Measurements from ENCODE around the gene SERPIND1.

Gene SERPIND1

DNA sequence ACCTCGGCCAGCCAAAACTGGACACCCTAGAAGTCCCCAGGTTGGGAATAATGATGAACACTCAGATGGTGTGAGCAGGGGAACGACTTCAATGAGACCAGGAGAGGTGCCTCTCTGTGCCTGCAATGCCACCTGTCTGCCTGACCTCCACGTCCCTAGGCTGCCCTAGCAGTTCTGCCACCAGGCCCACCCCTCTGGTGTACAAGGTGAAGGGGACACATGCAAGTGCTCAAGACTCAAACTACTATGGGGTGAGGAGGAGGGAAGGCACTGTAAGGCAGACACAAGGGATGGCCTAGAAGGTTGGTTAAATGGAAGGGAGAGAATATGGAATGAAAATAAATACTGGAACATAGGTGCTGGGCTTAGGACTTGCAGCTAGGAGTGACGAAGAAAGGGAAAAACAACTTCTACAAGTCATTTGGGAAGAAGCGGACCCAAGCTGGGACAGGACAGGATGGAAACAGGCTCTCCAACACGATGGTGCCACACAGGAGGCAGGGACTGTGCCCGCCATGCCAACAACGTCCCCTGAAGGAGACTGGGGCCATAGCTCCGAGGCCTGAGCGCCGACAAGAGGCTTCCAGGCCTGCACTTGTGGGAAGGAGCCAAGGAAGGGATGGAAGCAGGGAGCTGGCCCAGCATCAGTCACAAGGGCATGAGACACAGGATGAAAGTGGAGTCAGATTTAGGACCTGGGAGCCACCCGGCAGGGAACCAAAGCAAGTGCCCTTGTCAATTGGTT lies 18.5 kb downstream of the SERPIND1 start:
- no peak overlapping the region for H3K4me3 ChIP-seq (ENCODE audit: low read depth, low read length)

GRCh38 chr22:20792966-20793728 lies 19.2 kb downstream of the SERPIND1 start:
- no peak overlapping the region for H3K4me3 ChIP-seq (ENCODE audit: low read depth, low read length)
- TF ChIP-seq CTCF (IDR thresholded peaks at IDR 0.05; ENCODE audit: low read depth, low read length) = no peak

More for the DNA sequence above, 18.5 kb downstream of the SERPIND1 start:
- no peak for TF ChIP-seq CTCF (IDR thresholded peaks at IDR 0.05; ENCODE audit: low read depth, low read length)

DNA sequence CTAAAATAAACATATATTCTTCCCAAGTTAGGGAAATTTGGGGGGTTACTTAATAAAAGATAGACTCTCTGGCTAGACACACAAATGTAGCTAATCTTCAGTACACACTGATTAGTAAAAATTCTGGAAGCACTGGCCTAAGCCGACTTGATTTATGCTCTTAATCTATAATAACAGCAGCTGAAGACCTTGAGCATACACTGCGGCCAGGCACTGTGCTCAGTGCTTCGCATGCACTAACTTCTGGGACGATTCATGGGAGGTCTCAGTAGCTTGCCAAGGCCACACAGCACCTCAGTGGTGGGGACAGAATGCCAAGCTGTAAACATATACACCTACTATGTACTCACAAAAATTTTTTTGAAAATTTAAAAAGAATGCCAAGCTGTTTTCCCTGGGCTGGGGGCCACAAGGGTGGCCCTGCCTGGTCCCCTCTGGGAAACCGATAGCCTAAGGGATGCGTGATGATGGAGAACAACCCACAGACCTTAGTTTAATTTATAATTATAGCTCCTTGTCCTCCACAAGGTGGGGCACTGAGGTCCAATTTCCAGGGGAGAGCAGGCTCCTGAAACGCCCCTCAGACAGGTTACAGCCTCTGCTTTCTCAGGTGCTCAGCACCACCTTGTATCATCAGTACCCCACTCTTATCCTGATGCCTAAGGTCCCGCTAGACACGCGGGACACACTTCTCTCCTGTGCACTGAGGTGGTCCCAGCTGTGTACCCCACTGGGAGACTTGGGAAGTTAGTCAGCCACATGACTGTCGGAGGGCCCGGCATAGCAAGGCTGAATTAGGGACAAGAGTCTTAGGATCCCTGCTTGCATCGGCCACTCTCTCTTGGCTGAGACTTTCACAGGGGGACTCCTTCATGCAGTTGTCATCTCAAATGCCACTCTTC lies 20.1 kb downstream of the SERPIND1 start:
- no peak overlapping the region for H3K4me3 ChIP-seq (ENCODE audit: low read depth, low read length)
- TF ChIP-seq CTCF (IDR thresholded peaks at IDR 0.05; ENCODE audit: low read depth, low read length) = no peak

DNA sequence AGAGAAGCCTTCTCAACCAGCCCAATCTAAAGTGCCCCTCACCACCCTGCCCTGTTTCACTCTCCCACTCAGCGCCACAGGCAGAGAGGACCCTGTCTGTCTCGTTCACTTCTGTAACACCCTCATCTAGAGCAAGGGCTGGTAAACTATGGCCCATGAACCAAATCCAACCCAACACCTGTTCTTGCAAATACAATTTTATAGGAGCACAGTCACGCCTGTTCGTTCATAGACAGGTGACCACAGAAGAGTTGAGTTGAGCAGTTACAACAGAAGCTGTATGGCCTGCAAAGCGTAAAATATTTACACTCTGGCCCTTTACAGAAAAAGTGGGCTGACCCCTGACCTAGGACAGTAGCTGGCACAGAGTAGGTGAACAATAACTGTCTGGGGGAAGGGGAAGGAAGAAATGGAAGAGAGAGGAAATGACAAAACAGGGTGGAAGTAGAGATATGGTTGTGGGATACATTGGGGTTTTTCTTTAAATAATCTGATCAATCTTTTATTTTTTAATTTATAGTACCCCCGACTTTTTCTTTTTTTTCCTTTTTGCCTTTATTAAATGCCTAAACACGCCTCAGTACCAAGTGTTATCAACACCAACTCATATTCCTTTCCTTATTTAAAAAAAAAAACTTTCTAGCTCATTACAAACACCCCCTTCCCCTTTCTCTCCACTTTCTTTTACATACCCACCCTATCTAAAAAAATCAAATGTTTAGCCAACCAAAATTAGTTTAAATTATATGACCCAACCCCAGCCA lies 20.9 kb downstream of the SERPIND1 start:
- no peak overlapping the region for H3K4me3 ChIP-seq (ENCODE audit: low read depth, low read length)
- no peak for TF ChIP-seq CTCF (IDR thresholded peaks at IDR 0.05; ENCODE audit: low read depth, low read length)

DNA sequence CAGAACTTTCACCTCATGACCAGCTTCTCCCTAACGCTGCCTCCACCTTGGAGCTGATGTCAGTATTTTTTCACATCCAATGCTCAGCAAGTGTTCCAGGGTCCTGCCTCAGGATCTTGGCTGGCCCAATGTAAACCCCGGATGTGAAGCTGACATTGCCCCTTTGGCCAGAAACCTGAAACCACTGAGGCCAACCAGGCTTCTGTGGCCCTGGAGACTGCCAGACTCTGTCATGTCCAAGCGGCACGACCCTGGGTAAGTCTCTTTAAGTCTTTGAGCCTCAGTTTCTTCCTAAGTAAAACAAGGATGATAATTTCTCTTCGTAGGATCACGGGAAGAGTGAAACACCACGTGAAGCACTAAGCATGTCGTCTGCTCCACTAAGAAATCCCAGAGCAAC lies 22.8 kb downstream of the SERPIND1 start:
- TF ChIP-seq CTCF (IDR thresholded peaks at IDR 0.05; ENCODE audit: low read depth, low read length) = no peak
- no peak overlapping the region for H3K4me3 ChIP-seq (ENCODE audit: low read depth, low read length)

GRCh38 chr22:20798218-20798617 lies 24.3 kb downstream of the SERPIND1 start:
- no peak overlapping the region for H3K4me3 ChIP-seq (ENCODE audit: low read depth, low read length)
- TF ChIP-seq CTCF (IDR thresholded peaks at IDR 0.05; ENCODE audit: low read depth, low read length) = no peak
